Testis (tissue), 3 donors: ENCODE data around the gene MYH9. TPM values are rescaled to one million over a fixed set of nuclear protein-coding genes. Genes with fewer than 3 reads are reported as not detected.
"Not testable (repeated sequence)": the region's sequence is repeated elsewhere in the genome, so short reads cannot be mapped to it uniquely, and the experiment has no call there.

Experiments used
- DNase-seq: peaks from one replicate; pipeline ENCODE4 v3.0.0-alpha.2; 2019
- H3K27ac ChIP-seq, 2 donors: fragments of 200-600 bp; sonication (generic); one replicate each; pipeline ENCODE4 v1.5.1; 2019
- H3K27me3 ChIP-seq: fragments of 200-600 bp; sonication (generic); one replicate; pipeline ENCODE4 v1.5.1; 2019
- H3K36me3 ChIP-seq: fragments of 200-600 bp; sonication (generic); one replicate; pipeline ENCODE4 v1.5.1; 2017; ENCODE audit warnings: low read depth; ENCODE audit errors: missing control alignments
- H3K4me1 ChIP-seq: fragments of 200-600 bp; sonication (generic); one replicate; pipeline ENCODE4 v1.5.1; 2019
- H3K4me3 ChIP-seq, 2 donors: fragments of 200-600 bp; sonication (generic); one replicate each; pipeline ENCODE4 v1.5.1; 2017 to 2019
- H3K9me3 ChIP-seq: fragments of 200-600 bp; sonication (generic); one replicate; pipeline ENCODE4 v1.5.1; 2017
- CTCF ChIP-seq, 3 experiments: fragments of 450-650 bp in 2 of 3; fragments of 200-600 bp in 1 of 3; sonication (generic) in 1 of 3; IDR thresholded peaks; one replicate each; pipeline ENCODE4 v1.5.1; 2016 to 2019; ENCODE audit warnings: antibody characterized with exemption in 3 of 3, mild to moderate bottlenecking in 2 of 3, moderate library complexity in 1 of 3
- POLR2A ChIP-seq: fragments of 450-650 bp; IDR thresholded peaks from one replicate; pipeline ENCODE4 v1.6.1; 2017; ENCODE audit warnings: antibody characterized with exemption, mild to moderate bottlenecking, moderate library complexity
- WGBS, 2 donors: methylation state at CpG; one replicate each; pipeline ENCODE4 v1.1.5; 2018; 5-methylcytosine and 5-hydroxymethylcytosine counted together
- intact Hi-C: fragments of 100-400 bp; cut with DNase I; formaldehyde crosslinking; loops from one replicate; pipeline ENCODE4 v1.15.1; 2023; ENCODE audit warnings: low total_unique reads
- polyA plus RNA-seq: library from polyadenylated mRNA; stranded (reverse); fragments of 350-450 nt; fragmentation: Illumina TruSeq; extraction: RNeasy Lipid Tissue Mini Kit (QIAGEN cat#74804); gene quantifications from one replicate; pipeline ENCODE4 v1.2.3, GENCODE V29; 2014; ENCODE audit warnings: low read depth, low replicate concordance; ENCODE audit not compliant: insufficient read depth
- total RNA-seq, 2 donors: library from RNA; depleted of rRNA; stranded (reverse); fragments of >200 nt; gene quantifications; one replicate each; pipeline ENCODE4 v1.2.3, GENCODE V29; 2016

Gene MYH9
- total and polyA plus RNA-seq, 3 donors from 2014 or later: 129 to 146 (median 141) TPM

GRCh38 chr22:36267058-36267457, 120.7 kb downstream of the MYH9 start:
- TF ChIP-seq POLR2A: no peak
- TF ChIP-seq CTCF (IDR thresholded peaks at IDR 0.05): no peak
- H3K4me3 ChIP-seq: no peak overlapping the region
- H3K36me3 ChIP-seq: no peaks in the 10 kb centered on the region
- H3K27me3 ChIP-seq: no peaks in the 10 kb centered on the region
- no peak overlapping the region for H3K27ac ChIP-seq
- WGBS, 2 donors: 96 to 100% methylated on average over 4 of the region's 4 CpGs
- H3K9me3 ChIP-seq: no peaks in the 10 kb centered on the region
- H3K4me1 ChIP-seq: peaks cover 15% of the 10 kb centered on the region
- DNase-seq: no peak
- intact Hi-C loops: no loop called here

- H3K27me3 ChIP-seq, intact Hi-C loops, H3K4me3 ChIP-seq, H3K9me3 ChIP-seq, H3K36me3 ChIP-seq: not testable (repeated sequence)
- Histone ChIP-seq H3K27ac (peak overlapping the region; percentile 59 to 80), H3K4me1 (peaks cover 23% of the 10 kb centered on the region)
- WGBS, 2 donors: 58 to 70% methylated on average over 5 to 7 of the region's 7 CpGs
- peak; percentile 66 for DNase-seq
Measured at GRCh38 chr22:36263886-36264664, 123.7 kb downstream of the MYH9 start.

DNA sequence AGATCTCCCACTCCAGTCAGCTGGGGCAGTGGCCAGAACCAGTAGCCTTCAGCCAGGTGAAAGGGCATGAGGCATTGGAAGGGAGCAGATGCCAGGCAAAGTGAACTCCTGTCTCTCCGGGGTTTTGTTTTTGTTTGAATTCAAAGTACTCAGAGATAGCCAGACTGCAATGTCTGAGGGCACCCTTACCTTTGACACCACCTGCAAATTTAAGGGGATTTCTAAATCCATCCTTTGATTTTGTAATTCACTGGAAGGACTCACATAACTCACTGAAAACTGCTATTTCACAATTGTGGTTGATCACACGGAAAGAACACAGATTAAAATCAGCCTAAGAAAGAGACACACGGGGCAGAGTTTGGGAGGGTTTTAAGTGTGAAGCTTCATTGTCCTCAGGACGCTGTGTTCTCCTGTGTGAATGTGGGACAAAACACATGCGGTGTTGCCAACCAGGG, 124.5 kb downstream of the MYH9 start:
- DNase-seq: peak; percentile 53
- WGBS, 2 donors: 24 to 41% methylated on average over 5 of the region's 5 CpGs
- Histone ChIP-seq H3K27ac (peak overlapping the region; percentile 61 to 65), H3K4me1 (peaks cover 24% of the 10 kb centered on the region)
- H3K9me3 ChIP-seq, H3K27me3 ChIP-seq, H3K4me3 ChIP-seq, H3K36me3 ChIP-seq, intact Hi-C loops: not testable (repeated sequence)

- peaks cover 24% of the 10 kb centered on the region for H3K4me1 ChIP-seq
- DNase-seq, intact Hi-C loops, H3K36me3 ChIP-seq, H3K27me3 ChIP-seq, H3K9me3 ChIP-seq, H3K4me3 ChIP-seq: not testable (repeated sequence)
- 99 to 100% methylated on average over 3 of the region's 3 CpGs for WGBS, 2 donors
- peak overlapping the region; percentile 61 to 65 for H3K27ac ChIP-seq
Measured at GRCh38 chr22:36262307-36262706, 125.5 kb downstream of the MYH9 start.

- H3K9me3 ChIP-seq, H3K4me3 ChIP-seq, H3K27me3 ChIP-seq, H3K36me3 ChIP-seq, intact Hi-C loops: not testable (repeated sequence)
- Histone ChIP-seq H3K27ac (peak overlapping the region; percentile 61 to 65), H3K4me1 (peaks cover 24% of the 10 kb centered on the region)
- 82 to 87% methylated on average over 6 of the region's 6 CpGs for WGBS, 2 donors
- peak; percentile 4 for DNase-seq
Measured at GRCh38 chr22:36261675-36262074, 126.1 kb downstream of the MYH9 start.

GRCh38 chr22:36259615-36260300, 128.0 kb downstream of the MYH9 start:
- no peaks in the 10 kb centered on the region for H3K36me3 ChIP-seq
- WGBS, 2 donors: 72 to 73% methylated on average over 14 of the region's 14 CpGs
- H3K27ac ChIP-seq: peak overlapping the region; percentile 39 to 54
- TF ChIP-seq POLR2A: no peak
- TF ChIP-seq CTCF (IDR thresholded peaks at IDR 0.05): no peak
- H3K4me1 ChIP-seq: peaks cover 30% of the 10 kb centered on the region
- intact Hi-C loops: no loop called here
- no peaks in the 10 kb centered on the region for H3K27me3 ChIP-seq
- no peak overlapping the region for H3K4me3 ChIP-seq
- DNase-seq: peak; percentile 10
- no peaks in the 10 kb centered on the region for H3K9me3 ChIP-seq
